Right forelimb (tissue), 1 donor: ENCODE data around the gene COL25A1.
A peak's percentile ranks its signal among the peaks of the same experiment; 100 is the strongest.
"Not testable (repeated sequence)": the region's sequence is repeated elsewhere in the genome, so short reads cannot be mapped to it uniquely, and the experiment has no call there.

ENCODE experiments used
- DNase-seq: peaks from one replicate; pipeline ENCODE4 v3.0.0-alpha.2; 2018

The COL25A1 gene

GRCh38 chr4:109118635-109119034 lies 183.8 kb downstream of the COL25A1 start:
- no peak for DNase-seq

DNA sequence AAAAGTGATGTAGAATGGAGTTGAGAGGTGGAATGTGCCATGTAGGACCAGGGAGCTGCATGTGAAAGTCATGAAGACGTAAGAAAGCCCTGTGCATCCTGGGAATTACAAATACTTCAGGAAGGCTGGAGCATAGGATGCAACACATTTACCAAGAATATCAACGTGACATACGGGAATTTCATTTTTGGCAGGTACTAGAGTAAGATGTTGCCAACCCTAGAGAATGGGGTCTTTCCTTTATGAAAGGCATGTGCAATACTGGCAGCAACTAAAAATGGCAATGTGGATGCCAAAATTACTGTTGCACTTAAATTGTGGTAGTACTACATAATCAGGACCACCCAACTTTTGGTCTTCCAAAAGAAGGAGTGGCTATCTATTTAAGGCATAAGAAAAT lies 188.0 kb downstream of the COL25A1 start:
- no peak for DNase-seq

DNA sequence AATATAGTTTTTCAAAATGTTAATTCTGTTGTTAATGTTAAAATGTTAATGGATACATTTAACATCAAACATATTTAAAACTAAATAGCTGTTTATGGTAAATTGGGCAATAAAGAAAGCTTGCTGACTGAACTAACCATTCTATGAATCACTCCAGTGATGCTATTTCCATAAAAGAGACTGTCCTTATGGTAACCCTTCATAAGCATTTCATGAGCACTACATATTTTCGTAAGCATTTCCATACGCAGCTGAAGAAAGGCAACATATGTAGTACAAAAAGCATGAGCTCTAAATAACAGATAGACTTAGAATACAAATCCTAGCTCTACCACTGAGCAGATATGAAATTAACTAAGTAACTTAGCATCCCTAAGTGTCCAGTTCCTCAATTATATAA lies 188.9 kb downstream of the COL25A1 start:
- no peak for DNase-seq

DNA sequence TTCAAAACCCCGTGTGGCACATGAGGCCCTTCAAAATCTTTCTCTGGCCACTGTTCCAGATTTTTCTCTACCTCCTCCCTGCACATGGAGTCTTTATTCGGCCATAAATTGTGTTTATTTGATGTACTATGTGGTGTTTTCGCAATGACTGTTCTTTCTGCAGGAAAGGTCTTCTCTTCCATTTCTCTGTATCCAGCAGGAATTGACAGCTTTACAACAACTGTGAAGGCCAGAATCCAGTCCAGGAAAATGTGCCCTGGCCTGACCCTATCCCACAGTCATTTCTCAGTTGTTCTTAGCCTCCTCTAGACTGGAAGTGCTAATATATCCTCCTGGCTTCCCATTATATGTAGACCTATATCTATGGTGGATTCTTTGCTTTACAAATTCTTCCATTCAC lies 191.4 kb downstream of the COL25A1 start:
- no peak for DNase-seq

DNA sequence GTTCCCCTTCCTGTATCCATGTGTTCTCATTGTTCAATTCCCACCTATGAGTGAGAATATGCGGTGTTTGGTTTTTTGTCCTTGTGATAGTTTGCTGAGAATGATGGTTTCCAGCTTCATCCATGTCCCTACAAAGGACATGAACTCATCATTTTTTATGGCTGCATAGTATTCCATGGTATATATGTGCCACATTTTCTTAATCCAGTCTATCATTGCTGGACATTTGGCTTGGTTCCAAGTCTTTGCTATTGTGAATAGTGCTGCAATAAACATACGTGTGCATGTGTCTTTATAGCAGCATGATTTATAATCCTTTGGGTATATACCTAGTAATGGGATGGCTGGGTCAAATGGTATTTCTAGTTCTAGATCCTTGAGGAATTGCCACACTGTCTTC lies 194.2 kb downstream of the COL25A1 start:
- DNase-seq: not testable (repeated sequence)

DNA sequence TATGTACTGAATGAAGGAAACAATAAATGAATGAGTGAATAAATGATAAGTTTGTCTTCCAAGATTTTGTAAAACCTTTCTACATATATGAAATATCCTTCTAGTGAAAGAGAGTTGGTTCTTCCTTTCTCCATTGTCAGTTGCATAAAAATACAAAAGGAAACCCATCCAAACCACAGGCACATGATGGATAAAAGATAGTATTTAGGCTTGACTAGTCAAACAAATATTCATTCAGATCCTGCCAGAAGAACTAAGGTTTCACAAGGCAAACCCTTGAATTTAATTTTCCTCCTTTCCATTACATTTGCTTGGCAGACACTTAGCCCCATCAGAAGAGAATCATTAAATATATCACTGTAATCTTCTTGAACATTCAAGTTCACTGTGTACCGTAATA lies 208.4 kb downstream of the COL25A1 start:
- no peak for DNase-seq

DNA sequence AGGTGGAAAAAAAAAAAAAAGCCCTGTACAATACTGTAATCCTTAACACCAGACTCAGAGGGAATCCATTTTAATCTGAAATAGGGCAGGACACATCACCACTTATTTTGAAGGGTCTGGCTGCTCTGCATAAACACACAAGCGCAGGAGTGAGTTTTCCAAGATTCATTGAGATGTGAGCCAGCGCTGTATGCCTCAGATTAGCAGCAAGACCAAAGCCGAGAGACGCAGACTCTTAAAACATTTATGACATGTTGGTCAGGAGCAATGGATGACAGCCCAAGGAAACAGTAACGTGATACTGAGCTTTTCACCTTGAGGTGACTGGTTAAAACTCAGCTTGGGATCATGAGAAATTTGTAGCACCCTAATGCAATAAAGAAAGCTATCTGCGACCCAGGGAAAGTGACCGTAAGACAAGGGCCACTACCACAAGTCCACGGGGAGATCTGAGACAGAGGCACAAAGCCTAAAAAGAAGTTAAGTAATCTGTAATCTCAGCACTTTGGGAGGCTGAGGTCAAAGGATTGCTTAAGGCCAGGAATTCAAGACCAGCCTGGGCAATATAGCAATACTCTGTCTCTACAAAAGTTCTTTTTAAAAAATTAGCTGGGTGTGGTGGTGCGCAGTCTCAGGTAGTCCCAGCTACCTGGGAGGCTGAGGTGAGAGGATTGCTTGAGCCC lies 210.6 kb downstream of the COL25A1 start:
- DNase-seq: no peak

GRCh38 chr4:109083911-109084310 lies 218.5 kb downstream of the COL25A1 start:
- no peak for DNase-seq

- DNase-seq: no peak
Observed at GRCh38 chr4:109079731-109080130, 222.7 kb downstream of the COL25A1 start.

- no peak for DNase-seq
Observed at GRCh38 chr4:109079201-109079600, 223.3 kb downstream of the COL25A1 start.

- DNase-seq: peak; percentile 47
Observed at GRCh38 chr4:109078724-109079123, 223.7 kb downstream of the COL25A1 start.

- DNase-seq: no peak
Observed at GRCh38 chr4:109077505-109077904, 225.0 kb downstream of the COL25A1 start.

DNA sequence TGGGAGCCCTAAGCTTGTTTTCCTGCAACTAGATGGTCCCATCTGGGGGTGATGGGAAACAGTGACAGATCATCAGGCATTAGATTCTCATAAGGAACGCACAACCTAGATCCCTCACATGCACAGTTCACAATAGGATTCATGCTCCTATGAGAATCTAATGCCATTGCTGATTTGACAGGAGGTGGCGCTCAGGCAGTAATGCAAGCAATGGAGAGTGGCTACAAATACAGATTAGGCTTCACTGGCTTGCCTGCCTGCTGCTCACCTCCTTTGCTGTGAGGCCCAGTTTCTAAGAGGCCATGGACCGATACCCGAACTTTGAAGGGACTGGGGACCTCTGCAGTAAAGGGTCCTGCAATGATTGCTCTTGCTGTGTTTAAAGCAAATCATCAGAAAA lies 225.7 kb downstream of the COL25A1 start:
- DNase-seq: not testable (repeated sequence)

GRCh38 chr4:109075621-109076020 lies 226.8 kb downstream of the COL25A1 start:
- no peak for DNase-seq

DNA sequence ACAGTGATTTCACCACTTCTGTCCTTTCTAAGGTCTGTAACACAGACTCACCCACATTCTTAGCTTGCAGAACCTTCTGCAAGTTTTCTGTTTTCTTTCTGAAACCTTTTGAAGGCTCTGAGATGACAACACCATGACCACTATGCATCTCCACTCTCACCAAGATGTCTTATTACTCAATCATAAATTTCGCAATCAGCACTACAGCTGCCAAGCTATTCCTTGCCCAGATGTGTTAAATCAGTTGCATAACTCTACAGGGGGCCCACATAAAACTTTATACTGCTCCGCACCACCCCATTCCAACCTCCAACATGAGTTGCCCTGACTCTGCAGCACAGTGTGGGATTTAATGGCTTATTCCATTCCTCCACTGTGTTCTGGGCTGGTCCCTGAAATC lies 229.9 kb downstream of the COL25A1 start:
- DNase-seq: no peak

- not testable (repeated sequence) for DNase-seq
Observed at GRCh38 chr4:109070677-109071076, 231.8 kb downstream of the COL25A1 start.

DNA sequence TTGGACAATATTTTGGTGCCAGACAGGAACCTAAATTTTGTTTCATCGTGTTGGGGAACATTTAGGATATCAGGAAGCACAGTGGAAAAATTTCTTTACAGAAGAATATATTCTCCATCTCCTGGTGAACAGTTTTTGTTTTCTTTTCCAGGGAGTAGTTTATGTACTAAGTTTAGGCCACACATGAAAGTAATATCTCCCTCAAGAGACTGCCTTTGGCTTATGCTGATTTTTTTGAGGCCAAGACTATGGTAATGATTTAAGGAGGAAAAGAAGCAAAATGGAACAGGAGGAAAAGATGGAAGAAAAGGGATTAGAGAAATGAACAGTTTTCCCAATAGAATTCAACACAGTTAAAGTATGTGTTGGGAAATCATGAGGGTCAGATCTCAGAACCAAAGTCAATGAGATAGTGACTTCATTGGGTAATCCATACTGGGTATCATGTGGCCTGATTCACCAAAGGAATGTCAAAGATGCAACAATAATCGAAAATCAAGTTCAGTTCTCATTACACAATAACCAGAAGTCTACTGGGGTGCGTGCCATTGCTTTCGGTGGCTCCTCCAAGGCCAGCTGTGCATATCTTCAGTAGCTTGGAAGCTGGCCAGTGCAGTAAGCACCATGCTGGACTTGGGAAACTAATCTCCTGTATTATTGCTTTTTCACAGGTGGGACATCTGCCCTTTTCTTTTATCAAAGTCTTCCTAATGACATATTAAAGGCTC lies 234.8 kb downstream of the COL25A1 start:
- DNase-seq: no peak

GRCh38 chr4:109065006-109065405 lies 237.5 kb downstream of the COL25A1 start:
- DNase-seq: no peak

DNA sequence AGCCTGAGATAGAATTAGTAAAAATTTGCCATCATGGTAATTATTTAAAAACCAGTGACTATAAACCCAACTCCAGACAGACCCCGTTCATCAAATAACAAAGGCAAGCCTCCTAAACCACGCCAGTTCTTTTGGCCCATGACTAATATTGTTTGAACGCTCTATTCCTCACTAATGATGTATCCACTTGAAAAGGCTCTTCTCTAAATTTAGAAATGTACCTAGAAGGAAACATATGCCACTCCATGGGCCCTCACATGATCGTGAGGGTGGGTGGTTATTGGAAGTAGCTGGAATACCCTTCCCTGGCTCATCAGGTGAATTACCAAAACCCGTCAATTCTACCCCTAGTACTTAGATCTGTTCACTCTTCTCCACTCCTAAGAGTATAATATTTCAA lies 249.2 kb downstream of the COL25A1 start:
- no peak for DNase-seq

GRCh38 chr4:109052821-109053220 lies 249.6 kb downstream of the COL25A1 start:
- DNase-seq: no peak

DNA sequence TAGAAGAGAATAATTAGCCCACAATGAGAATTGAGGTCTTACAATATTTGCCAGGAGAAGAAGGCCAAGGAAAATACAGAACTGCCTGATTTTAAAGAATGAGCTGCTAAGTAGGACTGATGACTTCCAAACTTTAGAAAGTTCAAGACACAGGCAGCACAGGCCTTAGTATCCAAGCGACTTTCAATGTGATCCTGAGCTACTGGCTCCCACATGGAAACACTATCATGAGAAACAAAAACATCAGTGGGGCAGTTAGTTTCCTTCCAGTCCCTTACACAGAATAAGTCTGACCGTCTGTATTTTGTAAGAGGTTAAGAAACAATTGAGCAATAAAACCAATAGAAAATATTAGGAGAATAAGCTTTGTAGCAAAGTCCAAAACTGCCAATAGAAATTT lies 251.4 kb downstream of the COL25A1 start:
- DNase-seq: no peak

DNA sequence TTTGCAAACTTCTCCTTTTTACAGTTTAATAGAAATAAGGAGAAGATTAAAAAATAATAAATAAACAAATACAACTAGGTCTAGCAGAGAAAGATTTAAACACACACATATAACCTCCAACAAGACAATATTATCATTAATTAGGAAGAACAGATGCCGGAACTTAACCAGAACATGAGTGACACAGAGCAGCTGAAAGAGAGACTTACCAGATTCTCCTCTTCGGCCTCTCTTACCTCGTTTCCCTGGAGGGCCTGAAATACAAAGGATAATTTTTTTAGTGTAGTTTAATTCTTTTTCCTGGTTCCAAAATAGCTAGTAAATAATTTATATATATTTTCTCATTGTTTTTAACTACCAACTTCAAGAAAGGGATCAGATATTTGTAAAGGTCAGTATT lies 252.5 kb downstream of the COL25A1 start:
- DNase-seq: no peak

DNA sequence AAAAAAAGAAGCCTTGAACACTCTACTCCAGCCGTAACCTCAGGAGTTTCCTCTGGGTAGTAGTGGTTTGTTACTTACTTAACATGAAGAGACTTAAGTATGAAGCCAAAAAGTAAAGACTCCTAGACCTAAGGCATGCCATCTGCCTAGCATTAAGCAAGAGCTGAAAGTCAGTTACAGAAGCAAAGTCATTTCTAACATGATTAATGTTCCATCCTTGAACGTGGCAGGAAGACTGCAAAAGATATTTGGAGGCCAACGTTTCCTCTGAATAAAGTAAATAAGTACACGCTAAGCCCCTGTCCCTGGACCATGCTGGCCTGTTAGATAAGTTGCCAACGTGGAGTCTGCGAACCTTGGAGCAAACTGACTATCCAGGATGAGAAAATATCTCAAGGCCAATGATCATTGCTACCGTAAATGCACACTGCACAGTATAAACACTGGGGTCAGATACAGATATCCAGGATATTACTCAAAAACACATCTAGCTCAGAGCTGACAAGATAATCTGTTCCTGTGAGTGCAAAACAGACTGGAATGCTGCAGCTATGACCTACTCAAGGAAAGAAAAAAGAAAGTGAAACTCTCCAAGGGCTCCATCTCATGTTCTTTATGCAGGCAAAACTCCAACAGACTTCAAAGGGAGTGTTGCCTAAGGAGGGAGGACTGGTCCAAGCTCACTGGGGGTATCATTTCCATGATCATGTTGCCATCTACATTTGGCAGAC lies 255.8 kb downstream of the COL25A1 start:
- DNase-seq: no peak

DNA sequence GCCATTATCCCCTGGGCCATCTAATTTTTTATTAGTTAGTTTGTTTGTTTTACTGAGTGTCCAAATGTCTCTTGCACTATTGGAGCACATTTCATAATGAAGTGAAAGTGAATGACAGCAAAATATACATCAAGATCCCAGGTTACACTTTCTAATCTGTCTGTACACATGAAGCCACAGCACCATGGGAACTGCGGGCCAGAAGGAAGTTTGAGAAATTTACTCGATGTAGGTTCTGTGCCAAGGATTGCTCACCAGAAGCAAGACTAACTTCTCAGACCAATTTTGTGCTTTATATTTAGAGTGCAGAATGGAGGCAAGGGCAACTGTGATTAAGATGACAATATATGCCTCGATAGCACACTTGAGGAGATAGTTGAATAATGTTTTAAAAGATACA lies 258.0 kb downstream of the COL25A1 start:
- no peak for DNase-seq
